Measurements from ENCODE around the gene OPCML.

Gene OPCML

DNA sequence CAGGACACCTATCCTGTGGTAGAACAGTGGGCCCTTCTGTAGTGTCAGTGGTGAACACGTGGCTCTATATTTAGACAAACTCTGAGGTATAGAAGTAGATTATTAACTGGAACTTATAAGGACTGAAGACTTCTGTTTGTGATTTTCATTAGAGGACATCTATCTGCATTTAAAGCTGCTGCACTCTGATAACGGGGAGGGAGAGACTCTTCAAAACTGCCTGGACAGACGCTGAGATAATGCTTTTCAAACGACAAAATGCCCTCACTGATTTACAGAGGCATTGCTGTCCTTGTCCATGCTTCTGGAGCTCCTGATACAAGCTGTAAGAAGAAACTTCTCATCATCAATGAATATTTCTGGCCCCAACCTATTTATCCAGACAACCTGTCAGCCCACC is 425.2 kb downstream of the OPCML start:
- no peaks in the 10 kb centered on the region for H3K36me3 ChIP-seq (ENCODE audit: insufficient read depth, low read length)
- H3K27me3 ChIP-seq (ENCODE audit: insufficient read depth, low read length): no peaks in the 10 kb centered on the region
- H3K9me3 ChIP-seq (ENCODE audit: low read length): no peaks in the 10 kb centered on the region
- no peak overlapping the region for H2AFZ ChIP-seq (ENCODE audit: low read depth, low read length)
- H3K4me3 ChIP-seq (ENCODE audit: low read length): no peak overlapping the region
- peaks cover 3% of the 10 kb centered on the region for H3K4me1 ChIP-seq (ENCODE audit: insufficient read depth, low read length)

DNA sequence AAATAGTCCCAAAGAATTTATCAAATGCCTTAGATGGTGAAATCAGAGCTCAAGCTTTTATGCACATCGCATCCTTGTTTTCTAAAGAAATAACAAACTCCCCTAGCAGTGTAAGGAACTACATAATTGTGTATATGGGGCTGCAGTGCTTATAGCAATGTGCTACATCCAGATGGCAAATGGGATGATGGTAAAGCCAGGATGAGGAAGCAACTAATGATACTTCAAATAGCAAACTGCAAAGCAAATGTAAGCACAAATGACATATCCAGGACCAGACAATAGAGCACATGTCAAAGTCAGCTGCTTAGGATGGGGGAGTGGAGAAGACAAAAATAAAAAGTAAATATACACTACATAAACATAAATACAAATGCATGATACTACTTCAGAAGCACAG is 425.9 kb downstream of the OPCML start:
- Histone ChIP-seq H3K4me3 (ENCODE audit: low read length) (no peak overlapping the region), H3K27me3 (ENCODE audit: insufficient read depth, low read length) (no peaks in the 10 kb centered on the region), H3K9me3 (ENCODE audit: low read length) (no peaks in the 10 kb centered on the region), H3K36me3 (ENCODE audit: insufficient read depth, low read length) (no peaks in the 10 kb centered on the region), H3K4me1 (ENCODE audit: insufficient read depth, low read length) (peaks cover 3% of the 10 kb centered on the region), H2AFZ (ENCODE audit: low read depth, low read length) (no peak overlapping the region)

DNA sequence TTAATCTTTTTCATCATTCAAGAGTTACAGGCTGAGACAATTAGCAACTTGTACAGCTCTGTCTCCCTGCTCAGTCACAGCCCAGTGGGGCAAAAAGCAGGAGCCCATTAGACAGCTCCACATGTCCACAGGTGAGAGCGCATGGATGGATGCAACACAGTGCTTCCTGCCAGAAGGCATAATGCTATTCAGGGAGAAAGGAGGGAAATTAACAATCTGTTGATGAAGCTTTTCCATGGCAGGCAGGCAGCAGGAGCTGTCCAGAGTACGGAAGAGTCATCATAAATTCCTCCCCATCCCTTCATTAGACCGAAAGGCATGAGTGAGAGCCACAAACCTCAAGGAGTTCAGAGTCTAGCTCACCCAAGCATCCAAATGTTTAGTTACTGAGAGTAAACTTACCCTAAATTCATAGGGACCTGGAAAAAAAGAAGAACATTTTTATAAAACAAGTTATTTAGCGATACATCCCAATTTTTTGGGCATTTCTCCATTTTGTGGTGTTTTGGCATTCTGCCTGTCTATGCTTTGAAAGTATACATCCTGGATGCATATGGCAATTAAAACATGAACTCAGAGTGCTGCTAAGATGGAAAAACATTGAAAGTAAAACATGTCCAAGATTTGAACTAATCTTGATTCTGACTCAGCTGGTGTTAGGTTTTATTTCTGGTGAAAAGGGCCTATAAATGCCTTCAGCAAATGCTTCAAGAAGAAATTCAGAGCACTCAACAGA is 428.1 kb downstream of the OPCML start:
- Histone ChIP-seq H3K4me1 (ENCODE audit: insufficient read depth, low read length) (peaks cover 3% of the 10 kb centered on the region), H3K27me3 (ENCODE audit: insufficient read depth, low read length) (no peaks in the 10 kb centered on the region), H3K9me3 (ENCODE audit: low read length) (no peaks in the 10 kb centered on the region), H3K4me3 (ENCODE audit: low read length) (no peak overlapping the region), H3K36me3 (ENCODE audit: insufficient read depth, low read length) (no peaks in the 10 kb centered on the region), H2AFZ (ENCODE audit: low read depth, low read length) (no peak overlapping the region)

DNA sequence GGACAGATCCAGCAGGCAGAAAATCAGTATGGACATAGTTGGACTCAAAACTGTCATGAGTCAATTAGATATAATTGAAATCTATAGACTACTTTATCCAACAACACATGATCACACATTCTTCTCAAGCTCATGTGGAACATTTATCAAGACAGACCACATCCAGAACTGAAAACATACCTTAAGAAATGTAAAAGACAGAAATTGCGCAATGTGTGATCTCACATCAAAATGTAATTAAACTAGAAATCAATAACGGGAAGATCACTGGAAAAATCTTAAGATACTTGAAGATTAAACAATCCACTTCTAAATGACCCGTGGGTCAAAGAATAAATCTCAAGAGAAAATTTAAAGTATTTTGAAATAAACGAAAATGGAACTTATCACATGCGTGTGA is 435.3 kb downstream of the OPCML start:
- H3K4me3 ChIP-seq (ENCODE audit: low read length): no peak overlapping the region
- no peak overlapping the region for H2AFZ ChIP-seq (ENCODE audit: low read depth, low read length)
- no peaks in the 10 kb centered on the region for H3K27me3 ChIP-seq (ENCODE audit: insufficient read depth, low read length)
- H3K4me1 ChIP-seq (ENCODE audit: insufficient read depth, low read length): no peaks in the 10 kb centered on the region
- H3K9me3 ChIP-seq (ENCODE audit: low read length): no peaks in the 10 kb centered on the region
- no peaks in the 10 kb centered on the region for H3K36me3 ChIP-seq (ENCODE audit: insufficient read depth, low read length)

DNA sequence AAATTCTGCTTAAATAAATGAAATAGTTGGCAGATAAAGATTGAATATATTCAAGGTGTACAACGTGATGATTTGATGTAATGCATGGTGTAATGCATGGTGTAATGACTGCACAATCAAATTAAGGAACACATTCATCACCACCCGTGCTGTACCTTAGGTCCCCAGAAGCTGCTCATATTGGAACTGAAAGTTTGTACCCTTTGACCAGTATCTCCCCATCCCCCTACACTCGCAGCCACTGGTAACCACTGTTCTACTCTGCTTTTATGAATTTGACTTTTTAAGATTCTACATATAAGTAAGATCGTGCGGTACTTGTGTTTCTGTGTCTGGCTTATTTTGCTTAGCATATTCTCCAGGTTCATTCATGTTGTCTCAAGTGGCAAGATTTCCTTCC is 445.8 kb downstream of the OPCML start:
- Histone ChIP-seq H3K9me3 (ENCODE audit: low read length) (no peaks in the 10 kb centered on the region), H3K27me3 (ENCODE audit: insufficient read depth, low read length) (peaks cover 3% of the 10 kb centered on the region), H3K36me3 (ENCODE audit: insufficient read depth, low read length) (no peaks in the 10 kb centered on the region), H3K4me1 (ENCODE audit: insufficient read depth, low read length) (no peaks in the 10 kb centered on the region), H3K4me3 (ENCODE audit: low read length) (no peak overlapping the region), H2AFZ (ENCODE audit: low read depth, low read length) (no peak overlapping the region)

DNA sequence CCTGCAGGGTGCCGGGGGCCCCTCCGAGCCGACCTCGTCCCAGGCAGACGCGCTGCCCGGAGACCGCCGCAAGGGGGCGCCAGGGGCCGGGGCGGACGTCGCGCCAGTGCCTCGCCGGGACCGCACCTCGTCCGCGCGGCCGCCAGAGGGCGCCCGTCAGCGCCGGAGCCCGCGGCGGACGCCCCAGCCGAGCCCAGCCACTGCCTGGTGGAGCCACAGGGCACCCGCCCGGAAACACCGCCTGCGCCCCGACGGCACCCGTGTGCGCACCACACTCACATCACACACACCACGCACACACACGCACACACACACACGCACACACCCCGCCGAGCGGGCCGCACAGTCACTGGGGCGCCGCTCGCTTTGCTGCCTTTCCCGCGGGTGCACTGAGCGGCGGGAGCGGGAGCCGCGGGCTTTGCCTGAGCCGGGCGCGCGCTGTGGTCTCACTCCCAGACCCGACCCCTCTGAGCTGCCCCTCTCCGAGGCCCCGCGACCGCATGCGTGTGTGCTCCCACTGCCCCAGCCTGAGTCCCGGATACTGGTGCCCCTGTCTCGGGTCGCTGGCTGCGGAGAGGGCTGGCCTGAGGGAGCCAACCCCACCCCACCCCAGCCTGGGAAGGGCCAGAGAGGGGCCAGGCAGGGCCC is 449.3 kb downstream of the OPCML start:
- Histone ChIP-seq H3K36me3 (ENCODE audit: insufficient read depth, low read length) (no peaks in the 10 kb centered on the region), H3K9me3 (ENCODE audit: low read length) (no peaks in the 10 kb centered on the region), H3K27me3 (ENCODE audit: insufficient read depth, low read length) (peaks cover 3% of the 10 kb centered on the region), H3K4me3 (ENCODE audit: low read length) (peak overlapping the region; percentile 7), H3K4me1 (ENCODE audit: insufficient read depth, low read length) (no peaks in the 10 kb centered on the region), H2AFZ (ENCODE audit: low read depth, low read length) (peak overlapping the region; percentile 41)

DNA sequence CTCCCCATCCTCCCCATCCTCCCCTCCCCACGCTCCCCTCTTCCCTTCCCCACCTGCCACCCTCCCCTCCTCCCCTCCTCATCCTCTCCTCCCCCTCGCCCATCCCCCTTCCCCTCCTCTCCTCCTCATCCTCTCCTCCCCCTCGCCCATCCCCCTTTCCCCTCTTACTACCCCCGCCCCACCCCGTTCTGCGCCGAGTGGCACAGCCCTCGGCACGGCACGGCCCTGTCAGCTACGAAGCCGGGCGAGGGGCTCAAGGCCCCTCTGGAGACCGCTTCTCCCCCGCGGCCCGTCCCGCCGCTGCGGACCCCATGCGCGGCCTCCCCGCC is 449.9 kb downstream of the OPCML start:
- Histone ChIP-seq H3K9me3 (ENCODE audit: low read length) (no peaks in the 10 kb centered on the region), H3K36me3 (ENCODE audit: insufficient read depth, low read length) (no peaks in the 10 kb centered on the region), H2AFZ (ENCODE audit: low read depth, low read length) (no peak overlapping the region), H3K4me1 (ENCODE audit: insufficient read depth, low read length) (no peaks in the 10 kb centered on the region), H3K4me3 (ENCODE audit: low read length) (no peak overlapping the region), H3K27me3 (ENCODE audit: insufficient read depth, low read length) (peaks cover 3% of the 10 kb centered on the region)

DNA sequence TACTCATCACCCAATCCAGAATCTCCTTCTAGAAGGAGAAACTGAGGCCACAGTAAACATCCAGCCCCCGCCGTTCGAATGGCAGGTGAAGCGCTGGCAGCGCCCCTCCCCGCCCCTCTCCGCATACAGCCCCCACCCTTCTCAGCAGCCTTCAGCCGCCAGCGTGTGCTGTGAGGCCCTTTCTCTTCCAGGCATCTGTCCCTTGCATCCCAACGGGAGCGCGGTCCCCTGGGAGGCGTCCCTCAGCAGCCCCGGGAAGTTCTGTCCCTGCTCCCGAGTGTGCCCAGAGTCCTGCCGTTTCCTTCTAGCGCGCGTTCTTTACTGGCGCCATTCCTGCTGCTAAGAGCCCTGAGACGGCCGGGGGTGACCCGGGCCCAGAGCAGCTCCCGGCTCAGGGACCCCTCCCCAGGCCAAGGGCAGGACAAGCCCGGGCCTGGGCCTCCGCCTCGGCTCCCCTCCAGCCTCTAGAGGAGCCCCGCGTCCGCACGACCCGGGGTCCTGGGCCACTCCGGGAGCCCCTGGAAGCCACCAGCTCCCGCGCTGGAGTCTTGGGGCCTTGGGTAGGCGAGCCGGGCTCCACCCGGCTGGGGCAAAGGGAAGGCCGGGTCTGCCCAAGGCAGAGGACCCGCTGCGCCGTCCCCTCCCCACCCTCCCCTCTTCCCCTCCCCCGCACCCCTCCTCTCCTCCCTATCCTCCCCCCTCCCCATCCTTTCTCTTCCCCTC is 450.4 kb downstream of the OPCML start:
- H3K4me1 ChIP-seq (ENCODE audit: insufficient read depth, low read length): no peaks in the 10 kb centered on the region
- no peaks in the 10 kb centered on the region for H3K36me3 ChIP-seq (ENCODE audit: insufficient read depth, low read length)
- H3K27me3 ChIP-seq (ENCODE audit: insufficient read depth, low read length): peaks cover 3% of the 10 kb centered on the region
- no peak overlapping the region for H2AFZ ChIP-seq (ENCODE audit: low read depth, low read length)
- no peak overlapping the region for H3K4me3 ChIP-seq (ENCODE audit: low read length)
- H3K9me3 ChIP-seq (ENCODE audit: low read length): no peaks in the 10 kb centered on the region

DNA sequence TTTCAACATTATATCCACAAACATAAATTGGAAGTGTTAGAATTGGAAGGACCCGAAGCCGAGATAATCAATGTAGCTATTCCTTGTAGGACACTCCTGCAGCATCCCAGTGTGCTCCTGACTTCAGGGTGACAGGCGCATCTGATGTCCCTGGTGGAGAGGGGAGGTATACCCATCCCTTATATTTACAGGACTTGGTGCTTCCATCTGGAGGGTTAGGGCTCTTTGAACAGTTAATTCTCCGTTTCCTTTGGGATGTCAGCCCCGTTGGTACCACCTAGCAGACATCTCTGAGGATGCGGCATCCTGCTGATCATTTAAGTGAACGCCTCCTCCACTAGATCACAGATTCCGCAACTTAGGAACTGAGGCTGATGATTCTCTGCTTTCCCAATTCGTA is 451.3 kb downstream of the OPCML start:
- no peaks in the 10 kb centered on the region for H3K9me3 ChIP-seq (ENCODE audit: low read length)
- peaks cover 3% of the 10 kb centered on the region for H3K27me3 ChIP-seq (ENCODE audit: insufficient read depth, low read length)

DNA sequence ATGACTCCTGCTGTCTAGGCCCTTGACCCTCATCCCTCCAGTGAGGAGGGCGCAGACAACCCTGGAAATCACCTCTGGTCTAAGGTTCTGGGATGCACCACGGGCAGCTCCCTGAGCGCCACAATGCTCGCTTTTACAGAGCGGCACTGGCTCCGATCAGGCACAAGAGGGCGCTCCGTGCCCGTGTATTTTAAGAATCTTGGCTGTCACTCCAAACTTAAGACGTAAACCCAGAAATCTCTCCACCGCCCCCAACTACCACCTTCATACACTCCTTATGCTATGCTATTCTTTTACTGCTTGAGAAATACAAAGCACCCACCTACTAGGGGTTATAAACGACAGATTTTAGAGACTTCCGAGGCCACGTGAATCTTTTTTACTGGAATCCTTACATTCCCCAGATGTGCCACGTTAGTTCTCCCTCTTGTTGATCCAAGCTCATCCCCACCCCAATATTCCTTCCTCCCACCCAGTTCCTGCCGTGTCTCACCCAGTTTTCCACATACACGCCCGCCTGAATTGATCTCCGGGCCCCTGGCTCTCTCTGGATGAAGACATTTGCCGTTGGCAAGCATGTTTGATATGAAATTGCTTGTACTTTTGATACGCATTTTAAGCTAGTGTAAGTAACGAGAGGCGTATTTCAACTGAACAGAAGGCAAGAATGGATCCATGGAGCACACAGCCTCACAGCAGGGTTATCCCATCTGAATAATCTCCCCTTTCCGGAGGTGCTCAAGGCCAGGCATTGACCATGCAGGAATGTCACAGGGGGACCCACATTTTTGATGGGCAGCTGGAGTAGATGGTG is 453.5 kb downstream of the OPCML start:
- H2AFZ ChIP-seq (ENCODE audit: low read depth, low read length): no peak overlapping the region
- no peaks in the 10 kb centered on the region for H3K36me3 ChIP-seq (ENCODE audit: insufficient read depth, low read length)
- no peaks in the 10 kb centered on the region for H3K4me1 ChIP-seq (ENCODE audit: insufficient read depth, low read length)
- H3K4me3 ChIP-seq (ENCODE audit: low read length): no peak overlapping the region
- H3K27me3 ChIP-seq (ENCODE audit: insufficient read depth, low read length): peaks cover 3% of the 10 kb centered on the region
- no peaks in the 10 kb centered on the region for H3K9me3 ChIP-seq (ENCODE audit: low read length)

More for the DNA sequence above, 451.3 kb downstream of the OPCML start:
- no peak overlapping the region for H3K4me3 ChIP-seq (ENCODE audit: low read length)
- H2AFZ ChIP-seq (ENCODE audit: low read depth, low read length): no peak overlapping the region
- H3K4me1 ChIP-seq (ENCODE audit: insufficient read depth, low read length): no peaks in the 10 kb centered on the region
- H3K36me3 ChIP-seq (ENCODE audit: insufficient read depth, low read length): no peaks in the 10 kb centered on the region

DNA sequence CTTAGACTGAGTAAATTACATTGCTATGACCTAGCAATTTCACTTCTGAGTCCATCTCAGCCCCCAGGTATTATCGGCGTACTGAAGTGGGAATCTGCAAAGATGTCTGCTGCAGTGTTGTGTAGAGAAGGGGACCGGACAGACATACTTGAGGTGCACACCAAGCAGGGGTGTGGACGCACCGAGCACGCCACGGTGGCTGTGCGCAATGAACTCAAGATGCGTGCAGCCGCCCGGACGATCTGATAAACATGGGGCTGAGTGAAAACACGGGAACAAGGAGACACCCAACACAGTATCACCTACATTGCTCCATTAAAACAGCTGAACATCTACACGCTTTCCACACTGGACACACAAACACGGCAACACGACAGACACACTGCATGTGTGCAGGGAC is 454.3 kb downstream of the OPCML start:
- Histone ChIP-seq H3K4me3 (ENCODE audit: low read length) (no peak overlapping the region), H2AFZ (ENCODE audit: low read depth, low read length) (no peak overlapping the region), H3K4me1 (ENCODE audit: insufficient read depth, low read length) (no peaks in the 10 kb centered on the region), H3K27me3 (ENCODE audit: insufficient read depth, low read length) (no peaks in the 10 kb centered on the region), H3K36me3 (ENCODE audit: insufficient read depth, low read length) (no peaks in the 10 kb centered on the region), H3K9me3 (ENCODE audit: low read length) (no peaks in the 10 kb centered on the region)

DNA sequence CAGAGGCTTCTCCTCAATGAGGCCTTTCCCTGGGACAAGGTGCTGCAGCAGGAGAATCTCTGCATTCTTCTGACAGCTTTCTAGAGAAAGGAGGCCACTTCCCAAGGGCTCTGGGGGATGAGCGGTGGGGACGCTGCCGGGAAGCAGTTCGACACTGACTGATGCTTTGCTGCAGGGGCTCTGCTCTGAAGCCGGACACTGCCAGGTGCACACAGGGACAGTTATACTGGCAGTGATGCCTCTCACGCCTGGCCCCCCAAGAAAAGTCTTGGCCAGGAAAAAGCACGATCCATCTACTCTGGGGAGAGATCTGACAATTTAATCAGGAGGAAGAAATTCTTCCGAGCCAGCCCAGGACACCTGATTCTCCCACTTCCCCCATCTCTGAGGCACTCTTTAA is 456.9 kb downstream of the OPCML start:
- no peak overlapping the region for H2AFZ ChIP-seq (ENCODE audit: low read depth, low read length)
- no peaks in the 10 kb centered on the region for H3K4me1 ChIP-seq (ENCODE audit: insufficient read depth, low read length)
- no peaks in the 10 kb centered on the region for H3K36me3 ChIP-seq (ENCODE audit: insufficient read depth, low read length)
- H3K27me3 ChIP-seq (ENCODE audit: insufficient read depth, low read length): no peaks in the 10 kb centered on the region
- H3K9me3 ChIP-seq (ENCODE audit: low read length): no peaks in the 10 kb centered on the region
- H3K4me3 ChIP-seq (ENCODE audit: low read length): no peak overlapping the region

Data from neuron (in vitro differentiated cells).